Measurements from ENCODE around the gene NTSR2. TPM values are rescaled to one million over a fixed set of nuclear protein-coding genes. Genes with fewer than 3 reads are reported as not detected.

Gene NTSR2
- polyA plus RNA-seq, 2 of the 4 experiments (the other 2 are of a cell fraction), result not detected

GRCh38 chr2:11634584-11634983, 35.4 kb downstream of the NTSR2 start:
- no peak overlapping the region for H3K27ac ChIP-seq
- H3K9me3 ChIP-seq, result no peaks in the 10 kb centered on the region
- H3K4me3 ChIP-seq, result no peak overlapping the region
- ATAC-seq (no peak), DNase-seq (ENCODE audit: low read depth in 1 of 2, low spot score in 1 of 2) (no peak), FAIRE-seq (no peak)
- no peaks in the 10 kb centered on the region for H3K4me1 ChIP-seq
- ChIA-PET CTCF (interaction anchor here (0.8 to 1.9 kb wide), 3 partner anchors 12 to 53 kb away, joined by 3 to 6 read pairs (median 4); no protein-coding TSS in a partner anchor), POLR2A (no interaction called here)
- no peak overlapping the region for H3K4me2 ChIP-seq
- TF ChIP-seq HOXB13 (CRISPR knock-in tag; IDR thresholded peaks at IDR 0.05; ENCODE audit: low read depth), result no peak
- no peak for TF ChIP-seq NPAS2 (CRISPR knock-in tag; IDR thresholded peaks at IDR 0.05; ENCODE audit: borderline replicate concordance)
- TF ChIP-seq NR3C1 (IDR thresholded peaks at IDR 0.05), result no peak
- no peak for TF ChIP-seq CHD2 (IDR thresholded peaks at IDR 0.05; ENCODE audit: low read length, partially characterized antibody)
- TF ChIP-seq, protein P1, sequence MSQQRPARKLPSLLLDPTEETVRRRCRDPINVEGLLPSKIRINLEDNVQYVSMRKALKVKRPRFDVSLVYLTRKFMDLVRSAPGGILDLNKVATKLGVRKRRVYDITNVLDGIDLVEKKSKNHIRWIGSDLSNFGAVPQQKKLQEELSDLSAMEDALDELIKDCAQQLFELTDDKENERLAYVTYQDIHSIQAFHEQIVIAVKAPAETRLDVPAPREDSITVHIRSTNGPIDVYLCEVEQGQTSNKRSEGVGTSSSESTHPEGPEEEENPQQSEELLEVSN (IDR thresholded peaks at IDR 0.05; ENCODE audit: borderline replicate concordance, low read depth), result no peak
- TF ChIP-seq JUN (IDR thresholded peaks at IDR 0.05), result no peak
- TF ChIP-seq, protein P2, sequence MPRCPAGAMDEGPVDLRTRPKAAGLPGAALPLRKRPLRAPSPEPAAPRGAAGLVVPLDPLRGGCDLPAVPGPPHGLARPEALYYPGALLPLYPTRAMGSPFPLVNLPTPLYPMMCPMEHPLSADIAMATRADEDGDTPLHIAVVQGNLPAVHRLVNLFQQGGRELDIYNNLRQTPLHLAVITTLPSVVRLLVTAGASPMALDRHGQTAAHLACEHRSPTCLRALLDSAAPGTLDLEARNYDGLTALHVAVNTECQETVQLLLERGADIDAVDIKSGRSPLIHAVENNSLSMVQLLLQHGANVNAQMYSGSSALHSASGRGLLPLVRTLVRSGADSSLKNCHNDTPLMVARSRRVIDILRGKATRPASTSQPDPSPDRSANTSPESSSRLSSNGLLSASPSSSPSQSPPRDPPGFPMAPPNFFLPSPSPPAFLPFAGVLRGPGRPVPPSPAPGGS (IDR thresholded peaks at IDR 0.05), result no peak
- TF ChIP-seq, protein P3, sequence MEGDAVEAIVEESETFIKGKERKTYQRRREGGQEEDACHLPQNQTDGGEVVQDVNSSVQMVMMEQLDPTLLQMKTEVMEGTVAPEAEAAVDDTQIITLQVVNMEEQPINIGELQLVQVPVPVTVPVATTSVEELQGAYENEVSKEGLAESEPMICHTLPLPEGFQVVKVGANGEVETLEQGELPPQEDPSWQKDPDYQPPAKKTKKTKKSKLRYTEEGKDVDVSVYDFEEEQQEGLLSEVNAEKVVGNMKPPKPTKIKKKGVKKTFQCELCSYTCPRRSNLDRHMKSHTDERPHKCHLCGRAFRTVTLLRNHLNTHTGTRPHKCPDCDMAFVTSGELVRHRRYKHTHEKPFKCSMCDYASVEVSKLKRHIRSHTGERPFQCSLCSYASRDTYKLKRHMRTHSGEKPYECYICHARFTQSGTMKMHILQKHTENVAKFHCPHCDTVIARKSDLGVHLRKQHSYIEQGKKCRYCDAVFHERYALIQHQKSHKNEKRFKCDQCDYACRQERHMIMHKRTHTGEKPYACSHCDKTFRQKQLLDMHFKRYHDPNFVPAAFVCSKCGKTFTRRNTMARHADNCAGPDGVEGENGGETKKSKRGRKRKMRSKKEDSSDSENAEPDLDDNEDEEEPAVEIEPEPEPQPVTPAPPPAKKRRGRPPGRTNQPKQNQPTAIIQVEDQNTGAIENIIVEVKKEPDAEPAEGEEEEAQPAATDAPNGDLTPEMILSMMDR (IDR thresholded peaks at IDR 0.05), result no peak
- WGBS (ENCODE audit: missing lambda C conversion rate), result 66% methylated on average over 15 of the region's 15 CpGs

DNA sequence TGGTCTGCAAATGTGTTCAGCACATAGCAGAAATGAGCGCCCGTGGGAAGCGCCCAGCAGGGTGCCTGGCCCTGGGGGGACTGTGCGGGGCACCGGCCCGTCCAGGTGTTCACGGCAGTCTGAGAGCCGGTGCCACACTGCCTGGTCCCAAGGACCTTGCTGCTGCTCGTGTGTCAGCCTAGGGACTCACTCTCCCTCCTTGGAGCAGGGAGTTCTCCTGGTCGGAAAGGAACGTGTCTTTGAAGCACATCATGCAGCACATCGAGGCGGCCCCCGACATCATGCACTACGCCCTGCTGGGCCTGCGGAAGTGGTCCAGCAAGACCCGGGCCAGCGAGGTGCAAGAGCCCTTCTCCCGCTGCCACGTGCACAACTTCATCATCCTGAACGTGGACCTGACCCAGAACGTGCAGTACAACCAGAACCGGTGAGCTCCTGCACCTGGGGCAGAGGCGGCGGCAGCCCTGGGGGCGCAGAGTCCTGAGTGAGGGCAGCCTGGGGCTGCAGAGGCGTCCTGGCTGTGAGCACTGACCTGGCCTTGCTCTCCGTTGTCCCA, 36.0 kb downstream of the NTSR2 start:
- CTCF ChIA-PET, result interaction anchor here (0.6 to 1.9 kb wide), 4 partner anchors 13 to 81 kb away, joined by 3 to 6 read pairs (median 4); no protein-coding TSS in a partner anchor
- Histone ChIP-seq H3K9me3 (no peaks in the 10 kb centered on the region), H3K4me1 (no peaks in the 10 kb centered on the region), H3K4me2 (no peak overlapping the region), H3K27ac (no peak overlapping the region), H3K4me3 (no peak overlapping the region)
- no peak for DNase-seq (ENCODE audit: low read depth in 1 of 2, low spot score in 1 of 2)
- no peak for FAIRE-seq
- POLR2A ChIA-PET, result no interaction called here
- no peak for TF ChIP-seq SREBF2 (IDR thresholded peaks at IDR 0.05)
- TF ChIP-seq ZFP36 (IDR thresholded peaks at IDR 0.05; ENCODE audit: borderline replicate concordance, partially characterized antibody), result no peak
- TF ChIP-seq, protein P4, sequence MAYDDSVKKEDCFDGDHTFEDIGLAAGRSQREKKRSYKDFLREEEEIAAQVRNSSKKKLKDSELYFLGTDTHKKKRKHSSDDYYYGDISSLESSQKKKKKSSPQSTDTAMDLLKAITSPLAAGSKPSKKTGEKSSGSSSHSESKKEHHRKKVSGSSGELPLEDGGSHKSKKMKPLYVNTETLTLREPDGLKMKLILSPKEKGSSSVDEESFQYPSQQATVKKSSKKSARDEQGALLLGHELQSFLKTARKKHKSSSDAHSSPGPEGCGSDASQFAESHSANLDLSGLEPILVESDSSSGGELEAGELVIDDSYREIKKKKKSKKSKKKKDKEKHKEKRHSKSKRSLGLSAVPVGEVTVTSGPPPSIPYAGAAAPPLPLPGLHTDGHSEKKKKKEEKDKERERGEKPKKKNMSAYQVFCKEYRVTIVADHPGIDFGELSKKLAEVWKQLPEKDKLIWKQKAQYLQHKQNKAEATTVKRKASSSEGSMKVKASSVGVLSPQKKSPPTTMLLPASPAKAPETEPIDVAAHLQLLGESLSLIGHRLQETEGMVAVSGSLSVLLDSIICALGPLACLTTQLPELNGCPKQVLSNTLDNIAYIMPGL (CRISPR knock-in tag; IDR thresholded peaks at IDR 0.05; ENCODE audit: borderline replicate concordance), result no peak
- no peak for TF ChIP-seq MAFK (IDR thresholded peaks at IDR 0.05; ENCODE audit: partially characterized antibody)
- TF ChIP-seq PBX3 (IDR thresholded peaks at IDR 0.05), result no peak
- TF ChIP-seq NPAS2 (CRISPR knock-in tag; IDR thresholded peaks at IDR 0.05; ENCODE audit: borderline replicate concordance), result no peak
- no peak for TF ChIP-seq CBX8 (IDR thresholded peaks at IDR 0.05)
- no peak for TF ChIP-seq RARB (CRISPR knock-in tag; IDR thresholded peaks at IDR 0.05)
- TF ChIP-seq, protein P5, sequence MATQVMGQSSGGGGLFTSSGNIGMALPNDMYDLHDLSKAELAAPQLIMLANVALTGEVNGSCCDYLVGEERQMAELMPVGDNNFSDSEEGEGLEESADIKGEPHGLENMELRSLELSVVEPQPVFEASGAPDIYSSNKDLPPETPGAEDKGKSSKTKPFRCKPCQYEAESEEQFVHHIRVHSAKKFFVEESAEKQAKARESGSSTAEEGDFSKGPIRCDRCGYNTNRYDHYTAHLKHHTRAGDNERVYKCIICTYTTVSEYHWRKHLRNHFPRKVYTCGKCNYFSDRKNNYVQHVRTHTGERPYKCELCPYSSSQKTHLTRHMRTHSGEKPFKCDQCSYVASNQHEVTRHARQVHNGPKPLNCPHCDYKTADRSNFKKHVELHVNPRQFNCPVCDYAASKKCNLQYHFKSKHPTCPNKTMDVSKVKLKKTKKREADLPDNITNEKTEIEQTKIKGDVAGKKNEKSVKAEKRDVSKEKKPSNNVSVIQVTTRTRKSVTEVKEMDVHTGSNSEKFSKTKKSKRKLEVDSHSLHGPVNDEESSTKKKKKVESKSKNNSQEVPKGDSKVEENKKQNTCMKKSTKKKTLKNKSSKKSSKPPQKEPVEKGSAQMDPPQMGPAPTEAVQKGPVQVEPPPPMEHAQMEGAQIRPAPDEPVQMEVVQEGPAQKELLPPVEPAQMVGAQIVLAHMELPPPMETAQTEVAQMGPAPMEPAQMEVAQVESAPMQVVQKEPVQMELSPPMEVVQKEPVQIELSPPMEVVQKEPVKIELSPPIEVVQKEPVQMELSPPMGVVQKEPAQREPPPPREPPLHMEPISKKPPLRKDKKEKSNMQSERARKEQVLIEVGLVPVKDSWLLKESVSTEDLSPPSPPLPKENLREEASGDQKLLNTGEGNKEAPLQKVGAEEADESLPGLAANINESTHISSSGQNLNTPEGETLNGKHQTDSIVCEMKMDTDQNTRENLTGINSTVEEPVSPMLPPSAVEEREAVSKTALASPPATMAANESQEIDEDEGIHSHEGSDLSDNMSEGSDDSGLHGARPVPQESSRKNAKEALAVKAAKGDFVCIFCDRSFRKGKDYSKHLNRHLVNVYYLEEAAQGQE (IDR thresholded peaks at IDR 0.05), result no peak
- no peak for TF ChIP-seq TP53 (CRISPR knock-in tag; IDR thresholded peaks at IDR 0.05)
- no peak for TF ChIP-seq PHF8 (IDR thresholded peaks at IDR 0.05; ENCODE audit: borderline replicate concordance, low read depth)
- no peak for TF ChIP-seq ESRRA (IDR thresholded peaks at IDR 0.05; ENCODE audit: borderline replicate concordance, low read length)
- TF ChIP-seq FOSB (CRISPR knock-in tag; IDR thresholded peaks at IDR 0.05), result no peak
- TF ChIP-seq HOXB13 (CRISPR knock-in tag; IDR thresholded peaks at IDR 0.05; ENCODE audit: low read depth), result no peak
- TF ChIP-seq BHLHE40 (IDR thresholded peaks at IDR 0.05; ENCODE audit: low read depth, low read length), result no peak
- TF ChIP-seq ATOH8 (CRISPR knock-in tag; IDR thresholded peaks at IDR 0.05; ENCODE audit: low read depth), result no peak
- no peak for TF ChIP-seq RNF2 (IDR thresholded peaks at IDR 0.05; ENCODE audit: borderline replicate concordance, low read depth)
- no peak for TF ChIP-seq ZSCAN20 (CRISPR knock-in tag; IDR thresholded peaks at IDR 0.05)
- no peak for TF ChIP-seq CHD2 (IDR thresholded peaks at IDR 0.05; ENCODE audit: low read length, partially characterized antibody)
- ATAC-seq, result no peak
- 71% methylated on average over 28 of the region's 28 CpGs for WGBS (ENCODE audit: missing lambda C conversion rate)

Measured in A549 (cell line).